Skin of body (tissue), 2 donors: ENCODE data around the gene OBP2A. TPM values are rescaled to one million over a fixed set of nuclear protein-coding genes. Genes with fewer than 3 reads are reported as not detected.

ENCODE experiments used
- DNase-seq: peaks from one replicate; lab custom pipeline; 2025; lab: John Stamatoyannopoulos, UW
- total RNA-seq: library from RNA; depleted of rRNA; stranded (reverse); fragments of >200 nt; gene quantifications from one replicate; pipeline ENCODE4 v1.2.3, GENCODE V29; 2014

The OBP2A gene
- total RNA-seq, 1 donor from 2014 or later: not detected

DNA sequence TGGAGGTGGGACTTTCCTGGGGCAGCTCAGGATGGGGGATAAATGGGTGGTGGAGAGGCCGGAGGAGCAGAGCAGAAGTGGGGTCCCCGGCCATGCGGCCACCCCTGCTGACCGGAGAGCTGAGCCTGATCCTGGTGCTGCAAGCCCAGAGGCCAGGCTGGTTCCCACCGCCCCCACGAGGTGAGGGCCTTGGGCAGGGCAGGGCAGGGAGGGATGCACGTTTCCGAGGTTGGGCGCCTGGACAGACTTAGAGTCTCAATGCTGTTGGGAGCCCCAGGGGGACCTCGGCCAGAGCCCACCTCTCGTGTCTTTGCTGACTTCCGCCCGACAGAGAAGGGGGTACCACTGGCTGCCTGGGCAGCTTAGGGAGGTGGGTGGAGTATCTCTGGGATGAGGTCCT lies 5.5 kb downstream of the OBP2A start:
- no peak for DNase-seq

DNA sequence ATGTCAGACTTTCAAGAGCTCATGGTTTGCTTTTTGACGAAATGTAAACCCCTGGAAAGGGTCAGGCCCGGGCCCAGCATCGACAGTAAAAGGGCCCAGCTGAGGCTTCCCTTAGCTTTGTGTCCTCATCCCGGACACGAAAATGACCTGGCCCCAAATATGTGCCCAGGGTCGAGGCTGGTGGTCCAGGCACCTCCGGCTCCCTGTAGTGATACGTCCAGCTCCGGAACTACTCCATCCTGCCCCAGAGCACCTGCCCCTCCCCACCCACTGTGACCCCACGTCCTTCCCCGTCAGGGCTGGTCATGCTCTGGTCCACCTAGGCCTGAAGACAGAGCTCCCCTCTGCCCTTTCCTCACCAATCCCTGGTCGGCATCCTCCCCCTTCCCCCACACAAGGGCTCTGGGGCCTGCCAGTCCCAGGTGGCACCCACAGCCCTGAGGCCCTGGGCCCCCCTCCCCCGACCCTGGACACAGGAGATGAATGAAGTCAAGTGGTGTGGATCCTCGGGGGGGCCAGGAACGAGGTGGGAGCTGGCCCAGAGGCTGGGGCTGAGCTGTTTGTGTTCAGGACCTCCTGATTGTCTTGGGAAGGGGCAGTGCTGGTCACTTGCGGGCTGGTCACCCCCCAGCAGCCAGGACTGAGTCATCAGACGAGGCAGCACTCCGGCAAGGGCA lies 6.2 kb downstream of the OBP2A start:
- DNase-seq: no peak

DNA sequence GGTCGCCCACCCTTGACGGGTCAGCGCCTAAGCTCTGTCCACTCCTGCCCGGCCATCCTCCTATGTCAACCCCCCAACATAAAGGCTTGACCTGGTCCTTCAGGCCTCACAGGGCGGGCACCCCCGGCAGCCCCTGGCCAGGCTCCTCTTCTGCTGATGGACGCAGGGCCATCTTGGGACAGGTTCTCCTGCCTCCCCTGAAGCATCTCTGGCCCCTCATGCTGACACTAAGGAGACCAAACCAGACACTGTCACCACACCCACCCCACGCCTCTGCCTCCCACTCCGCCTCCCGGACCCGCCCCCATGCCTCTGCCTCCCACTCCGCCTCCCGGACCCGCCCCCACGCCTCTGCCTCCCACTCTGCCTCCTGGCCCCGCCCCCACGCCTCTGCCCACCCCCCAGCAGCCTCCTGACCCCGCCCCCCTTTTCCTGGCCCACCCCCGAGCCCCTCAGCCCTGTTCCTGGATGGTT lies 6.8 kb downstream of the OBP2A start:
- no peak for DNase-seq

DNA sequence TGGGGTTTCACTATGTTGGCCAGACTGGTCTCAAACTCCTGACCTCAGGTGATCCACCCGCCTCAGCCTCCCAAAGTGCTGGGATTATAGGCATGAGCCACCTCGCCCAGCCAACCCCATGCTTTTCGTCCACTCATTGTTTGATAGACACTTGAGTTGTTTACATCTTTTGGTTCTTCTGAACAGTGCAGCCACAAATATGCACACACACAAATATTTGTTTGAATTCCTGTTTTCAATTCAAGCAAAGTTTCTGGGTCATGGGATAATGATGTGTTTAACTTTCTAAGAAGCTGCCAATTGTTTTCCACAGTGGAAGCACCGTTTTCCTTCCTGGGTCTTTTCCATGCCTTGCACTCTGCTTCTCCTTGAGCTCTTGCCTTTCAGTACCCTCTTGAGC lies 8.8 kb downstream of the OBP2A start:
- DNase-seq: no peak

DNA sequence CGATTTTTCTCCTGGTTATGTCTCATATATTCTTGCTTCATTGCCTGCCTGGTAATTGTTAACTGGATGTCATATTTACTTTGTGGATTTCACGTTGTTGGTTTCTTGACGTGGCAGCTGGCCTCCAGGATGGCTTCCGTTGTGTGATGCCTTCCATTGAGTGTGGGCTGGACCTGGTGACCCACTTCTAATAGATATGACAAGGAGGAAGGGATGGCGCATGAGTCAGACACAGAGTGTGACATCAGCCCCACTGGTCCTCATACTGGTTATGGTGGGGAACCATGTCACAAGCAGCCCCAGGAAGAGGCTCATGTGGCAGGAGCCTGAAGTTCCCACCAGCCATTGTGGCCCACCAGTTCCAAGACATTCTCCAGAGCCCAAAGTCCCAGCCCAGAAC lies 9.3 kb downstream of the OBP2A start:
- DNase-seq: no peak

DNA sequence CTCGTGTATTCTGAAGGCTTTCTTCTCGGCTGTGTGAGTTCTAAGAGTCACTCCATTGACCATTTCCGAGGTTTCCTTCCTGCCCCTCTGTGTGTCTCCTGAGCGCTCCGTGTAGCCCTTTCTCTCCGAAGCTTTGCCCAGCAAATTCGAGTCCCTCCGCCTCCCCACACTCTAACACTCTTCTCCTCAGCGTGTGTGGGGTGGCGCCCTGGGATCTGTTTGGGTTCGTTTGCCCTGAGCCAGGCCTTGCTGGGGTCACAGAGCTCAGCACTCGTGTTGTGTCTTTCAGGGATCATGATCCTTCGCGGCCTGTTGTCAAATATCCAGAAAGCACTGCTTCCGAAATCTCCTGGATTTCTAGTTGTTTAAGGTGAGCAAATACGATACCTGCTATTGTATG lies 10.0 kb downstream of the OBP2A start:
- no peak for DNase-seq

DNA sequence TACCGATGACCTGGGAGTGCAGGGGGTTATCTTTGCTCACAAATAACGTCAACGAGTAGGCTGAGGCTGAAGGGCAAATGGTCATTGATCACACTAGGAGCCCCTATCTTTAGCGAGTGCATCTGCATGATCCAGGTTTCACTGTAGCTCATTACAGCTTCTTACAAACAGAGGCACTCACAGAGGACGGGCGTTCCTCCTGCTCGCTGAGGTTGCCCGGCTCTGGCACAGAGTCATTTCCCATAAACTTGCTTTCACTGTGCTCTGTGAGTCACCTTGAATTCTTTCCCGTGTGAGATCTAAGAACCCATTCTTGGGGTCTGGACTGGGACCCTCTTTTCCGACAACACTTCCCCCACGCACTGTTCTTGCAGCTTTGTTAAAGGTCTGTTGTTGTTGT lies 13.7 kb downstream of the OBP2A start:
- DNase-seq: no peak

DNA sequence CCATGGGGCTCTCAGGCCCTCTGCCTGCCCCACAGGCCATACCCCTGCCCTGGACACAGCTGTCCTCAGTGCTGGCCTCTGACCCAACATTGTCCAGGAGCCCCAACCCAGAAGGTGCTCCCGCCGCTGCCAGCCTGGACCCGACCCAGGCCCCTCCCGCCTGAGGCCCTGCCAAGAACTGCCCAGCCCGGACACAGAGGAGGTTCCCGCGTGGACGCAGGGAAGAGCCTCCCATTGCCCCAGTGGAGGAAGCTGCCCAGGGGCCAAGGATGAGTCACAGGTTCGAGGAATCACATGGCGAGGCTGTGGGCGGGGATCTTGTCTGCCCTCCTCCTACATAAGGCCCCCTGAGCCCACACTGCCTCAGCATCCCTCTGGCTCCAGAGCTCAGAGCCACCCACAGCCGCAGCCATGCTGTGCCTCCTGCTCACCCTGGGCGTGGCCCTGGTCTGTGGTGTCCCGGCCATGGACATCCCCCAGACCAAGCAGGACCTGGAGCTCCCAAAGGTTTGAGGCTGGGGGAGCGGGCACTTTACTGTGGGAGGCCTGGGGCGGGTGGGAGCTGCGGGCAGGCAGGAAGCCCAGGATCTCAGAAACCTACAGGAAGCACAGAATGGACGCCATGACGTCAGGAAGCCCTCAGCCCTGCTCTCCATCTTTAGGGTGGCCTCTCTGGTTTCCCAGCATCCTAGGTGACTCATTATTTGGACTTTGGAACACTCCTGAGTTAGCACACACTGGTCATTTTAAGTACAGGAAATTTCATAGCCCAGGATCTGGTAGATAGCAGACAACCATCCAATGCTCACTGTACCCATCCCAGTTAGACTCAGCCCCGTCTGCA lies 15.7 kb downstream of the OBP2A start, which contains the start of gene PAEP:
Gene PAEP (plus strand): TSS at position 366 of the 844 bp plus-strand sequence.
- no peak for DNase-seq

DNA sequence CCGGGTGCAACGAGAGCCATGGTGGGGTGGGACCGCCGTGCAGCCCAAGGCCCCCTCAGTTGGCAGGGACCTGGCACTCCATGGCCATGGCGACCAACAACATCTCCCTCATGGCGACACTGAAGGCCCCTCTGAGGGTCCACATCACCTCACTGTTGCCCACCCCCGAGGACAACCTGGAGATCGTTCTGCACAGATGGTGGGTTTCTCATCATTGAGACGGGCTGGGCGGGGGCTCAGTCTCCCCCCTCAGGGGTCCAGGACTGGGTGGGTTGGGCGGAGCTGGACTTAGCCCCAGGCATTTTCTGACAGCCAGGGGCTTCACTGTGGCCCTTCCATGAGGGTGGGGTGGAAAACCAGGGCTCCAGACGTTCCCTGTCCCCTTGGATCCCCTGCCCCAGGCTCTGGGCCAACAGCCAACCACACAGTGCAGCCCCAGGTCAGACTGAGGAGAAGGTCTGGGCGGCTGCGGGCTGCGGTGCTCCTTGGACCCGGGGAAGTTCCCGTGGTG lies 16.4 kb downstream of the OBP2A start:
- DNase-seq: no peak

DNA sequence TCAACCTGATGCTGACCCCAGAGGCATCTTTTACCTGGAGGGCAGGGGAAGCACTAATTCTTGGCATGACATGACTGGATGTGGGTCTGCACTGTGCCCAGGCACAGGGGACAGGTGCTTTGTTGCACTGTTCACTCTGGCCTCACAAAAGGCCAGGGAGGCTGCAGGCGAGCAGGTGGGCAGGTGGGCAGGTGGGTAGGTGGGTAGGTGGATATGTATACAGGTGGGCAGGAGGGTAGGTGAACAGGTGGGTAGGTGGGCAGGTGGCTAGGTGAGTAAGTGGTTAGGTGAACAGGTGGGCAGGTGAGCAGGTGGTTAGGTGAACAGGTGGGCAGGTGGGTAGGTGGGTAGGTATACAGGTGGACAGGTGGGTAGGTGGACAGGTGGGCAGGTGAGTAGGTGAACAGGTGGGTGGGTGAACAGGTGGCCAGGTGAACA lies 17.1 kb downstream of the OBP2A start:
- no peak for DNase-seq

DNA sequence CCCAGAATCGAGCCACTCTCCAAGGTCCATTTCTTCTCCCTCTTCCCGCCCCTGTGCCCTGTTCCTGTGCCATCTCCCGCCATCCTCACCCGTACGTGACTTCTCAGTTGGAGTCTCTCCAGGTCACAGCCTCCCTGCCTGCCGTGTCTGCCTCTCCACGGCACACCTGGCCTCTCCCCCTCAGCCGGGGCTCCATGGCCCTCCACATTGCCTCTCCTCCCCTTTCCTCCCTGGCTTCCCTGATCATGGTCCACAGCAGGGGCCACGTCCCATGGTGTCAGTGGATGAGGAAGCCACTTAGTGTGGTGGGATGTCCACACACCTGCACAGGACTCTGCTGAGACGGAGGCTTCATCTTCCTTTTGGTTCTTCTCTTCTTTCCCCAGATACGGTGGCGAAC lies 17.9 kb downstream of the OBP2A start:
- DNase-seq: no peak

DNA sequence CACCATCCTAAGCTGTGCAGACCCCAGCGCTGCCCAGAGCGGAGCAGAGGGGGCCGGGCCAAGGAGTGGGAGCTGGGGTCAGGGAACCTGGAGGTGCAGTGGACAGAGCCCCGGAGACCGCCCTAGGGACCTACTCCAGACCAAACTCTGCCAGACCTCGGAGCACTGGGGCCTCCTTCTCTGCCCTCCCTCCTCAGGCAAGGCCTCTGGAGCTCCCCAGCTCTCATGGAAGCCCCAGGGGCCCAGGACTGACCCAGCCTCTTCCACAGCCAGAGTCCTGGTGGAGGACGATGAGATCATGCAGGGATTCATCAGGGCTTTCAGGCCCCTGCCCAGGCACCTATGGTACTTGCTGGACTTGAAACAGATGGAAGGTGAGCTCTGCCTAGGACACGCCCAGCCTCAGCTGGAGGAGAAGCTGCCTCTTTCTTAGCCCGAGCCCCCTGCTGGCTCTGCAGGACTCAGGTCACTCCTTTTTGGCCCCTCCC lies 19.3 kb downstream of the OBP2A start:
- DNase-seq: no peak

DNA sequence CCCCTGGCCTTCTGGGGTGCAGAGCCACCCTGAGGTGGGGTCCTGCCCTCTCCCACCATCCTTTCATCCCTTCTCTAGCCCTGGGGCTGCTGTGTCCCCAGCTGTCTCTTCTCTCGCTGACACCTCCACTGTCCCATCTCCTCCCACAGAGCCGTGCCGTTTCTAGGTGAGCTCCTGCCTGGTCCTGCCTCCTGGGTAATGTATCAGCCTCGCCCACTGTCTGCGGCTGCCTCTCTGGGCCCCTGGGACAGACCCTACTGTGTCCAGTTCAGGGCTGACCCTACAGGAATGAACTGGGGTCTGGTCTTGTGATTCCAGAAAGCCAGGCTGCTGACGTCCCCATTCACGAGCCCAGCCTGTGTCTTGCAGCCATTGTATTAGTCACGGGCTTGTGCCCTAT lies 19.7 kb downstream of the OBP2A start:
- DNase-seq: no peak

DNA sequence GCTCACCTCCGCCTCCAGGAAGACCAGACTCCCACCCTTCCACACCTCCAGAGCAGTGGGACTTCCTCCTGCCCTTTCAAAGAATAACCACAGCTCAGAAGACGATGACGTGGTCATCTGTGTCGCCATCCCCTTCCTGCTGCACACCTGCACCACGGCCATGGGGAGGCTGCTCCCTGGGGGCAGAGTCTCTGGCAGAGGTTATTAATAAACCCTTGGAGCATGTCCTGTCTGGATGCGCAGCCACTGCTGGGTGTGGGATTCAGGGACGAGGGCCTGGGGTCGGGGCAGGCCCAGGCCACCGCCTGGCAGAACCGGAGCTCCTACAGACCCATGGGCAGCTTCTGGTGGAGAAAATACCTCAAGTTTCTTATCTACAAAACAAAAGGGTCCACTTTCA lies 20.6 kb downstream of the OBP2A start:
- no peak for DNase-seq

DNA sequence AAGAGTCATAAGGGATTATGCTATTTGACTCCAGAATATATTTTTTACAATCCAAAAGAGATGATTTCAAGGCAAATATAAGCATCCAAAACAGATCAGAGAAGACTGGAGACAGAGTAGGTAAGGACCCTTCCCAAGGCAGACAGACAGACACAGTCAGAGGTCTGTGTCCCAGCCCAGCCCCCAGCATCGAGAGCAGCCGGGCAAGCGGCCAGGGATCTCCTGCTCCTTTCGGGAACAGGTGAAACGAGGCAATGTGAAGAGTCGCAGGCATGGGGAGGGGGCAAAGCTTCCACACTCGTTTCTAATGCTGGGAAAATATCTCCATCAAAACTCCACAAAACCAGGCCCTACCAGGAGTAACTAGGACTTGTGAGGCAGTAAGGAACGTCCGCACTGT lies 21.4 kb downstream of the OBP2A start:
- no peak for DNase-seq

DNA sequence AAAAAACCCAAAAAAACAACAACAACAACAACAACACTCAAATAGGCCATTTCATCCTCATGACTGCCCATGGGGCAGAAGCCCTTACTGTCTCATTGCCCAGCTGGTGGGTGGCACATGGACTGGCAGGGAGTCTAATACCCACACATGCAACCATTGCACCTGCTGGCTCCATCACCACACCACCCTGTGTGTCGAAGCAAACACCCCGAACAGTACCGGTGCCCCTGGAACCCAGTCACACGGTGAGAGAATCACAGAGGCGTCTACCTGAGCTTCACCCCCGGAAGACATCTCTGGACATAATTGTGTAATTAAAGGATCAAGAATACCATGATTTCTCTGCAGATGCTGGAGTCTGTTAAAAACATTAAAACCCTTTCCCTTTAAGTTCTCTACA lies 22.1 kb downstream of the OBP2A start:
- no peak for DNase-seq

DNA sequence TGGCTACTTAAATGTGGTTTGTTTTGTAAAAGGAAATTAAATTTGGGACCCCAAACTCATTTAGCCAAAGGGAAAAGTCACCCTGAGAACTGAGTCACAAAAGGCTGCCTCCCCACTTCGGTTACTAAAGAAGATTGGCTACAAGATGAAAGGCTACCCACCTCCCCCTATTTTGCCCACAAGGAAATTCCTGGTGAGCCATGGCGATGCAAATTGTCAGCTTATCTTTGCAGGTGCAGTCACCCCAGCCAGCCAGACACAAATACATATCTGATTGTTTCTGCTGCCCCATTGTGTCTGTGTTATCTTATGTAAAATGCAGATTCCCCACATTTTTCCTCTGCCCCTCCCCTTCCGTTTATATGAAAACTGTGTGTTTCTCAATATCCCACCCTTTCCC lies 24.5 kb downstream of the OBP2A start:
- DNase-seq: no peak

DNA sequence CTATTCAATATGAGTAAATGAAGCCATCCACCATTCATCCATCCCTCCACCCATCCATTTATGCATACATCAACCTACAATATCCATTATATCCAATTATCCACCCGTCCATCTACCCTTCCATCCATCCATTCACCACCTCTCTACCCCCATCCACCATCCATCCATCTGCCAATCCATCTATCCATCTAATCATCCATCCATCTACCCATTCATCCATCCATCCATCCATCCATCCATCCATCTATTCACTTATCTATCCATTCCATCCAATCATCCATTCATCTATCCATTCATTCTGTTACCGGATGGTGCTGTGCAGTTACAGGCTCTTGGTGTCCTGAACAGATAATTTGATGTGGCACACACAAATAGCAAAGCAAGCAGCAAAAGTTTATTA lies 26.3 kb downstream of the OBP2A start:
- no peak for DNase-seq

DNA sequence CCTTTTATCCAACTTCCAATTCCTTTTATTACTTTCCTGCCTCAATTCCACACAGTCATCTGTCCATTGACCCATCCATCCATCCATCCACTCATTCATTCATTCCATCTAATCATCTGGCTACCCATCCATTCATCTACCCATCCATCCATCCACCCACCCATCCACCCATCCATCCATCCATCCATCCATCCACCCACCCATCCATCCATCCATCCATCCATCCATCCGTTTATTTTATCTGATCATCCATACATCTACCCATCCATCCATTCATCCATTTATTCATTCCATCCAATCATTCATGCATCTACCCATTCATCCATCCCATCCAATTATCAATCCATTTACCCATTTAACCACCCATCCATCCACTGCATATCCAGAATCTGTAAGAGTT lies 27.2 kb downstream of the OBP2A start:
- no peak for DNase-seq

DNA sequence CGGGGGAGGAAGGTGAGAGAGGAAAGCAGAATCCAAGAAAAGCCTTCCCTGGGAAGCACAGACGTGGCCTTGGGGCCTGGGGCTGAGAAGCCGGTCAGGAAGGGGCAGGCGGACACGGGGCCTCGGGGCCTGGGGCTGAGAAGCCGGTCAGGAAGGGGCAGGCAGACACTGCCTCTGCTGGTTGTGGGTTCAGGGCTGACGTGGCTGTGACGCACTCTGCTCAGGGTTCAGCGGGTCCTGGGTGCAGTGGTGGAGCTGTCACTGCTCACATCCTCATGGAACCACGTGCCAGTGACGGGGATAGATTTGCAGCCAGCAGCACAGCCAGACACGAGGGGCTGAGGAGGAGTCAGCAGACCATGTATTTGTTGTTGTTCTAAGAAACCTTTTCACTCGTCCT lies 28.4 kb downstream of the OBP2A start:
- DNase-seq: no peak

DNA sequence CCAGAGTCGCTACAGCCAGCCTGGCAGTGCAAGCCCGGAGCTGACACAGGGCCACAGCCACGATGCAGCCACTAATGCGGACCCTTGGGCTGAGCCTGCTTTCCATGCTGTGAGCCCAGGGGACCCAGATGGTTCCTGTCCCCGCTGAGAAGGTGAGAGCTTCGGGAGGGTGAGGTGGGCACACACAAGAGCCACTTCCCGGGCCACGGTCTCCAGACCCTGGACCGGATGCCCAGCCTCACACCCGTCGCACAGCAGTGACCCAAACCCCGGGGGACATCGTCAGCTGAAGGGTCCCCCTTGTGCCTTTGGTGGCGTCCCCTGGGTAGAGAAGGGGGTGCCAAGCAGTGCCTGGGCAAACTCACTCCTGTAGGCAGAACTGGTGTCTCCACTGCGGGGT lies 29.0 kb downstream of the OBP2A start:
- no peak for DNase-seq

DNA sequence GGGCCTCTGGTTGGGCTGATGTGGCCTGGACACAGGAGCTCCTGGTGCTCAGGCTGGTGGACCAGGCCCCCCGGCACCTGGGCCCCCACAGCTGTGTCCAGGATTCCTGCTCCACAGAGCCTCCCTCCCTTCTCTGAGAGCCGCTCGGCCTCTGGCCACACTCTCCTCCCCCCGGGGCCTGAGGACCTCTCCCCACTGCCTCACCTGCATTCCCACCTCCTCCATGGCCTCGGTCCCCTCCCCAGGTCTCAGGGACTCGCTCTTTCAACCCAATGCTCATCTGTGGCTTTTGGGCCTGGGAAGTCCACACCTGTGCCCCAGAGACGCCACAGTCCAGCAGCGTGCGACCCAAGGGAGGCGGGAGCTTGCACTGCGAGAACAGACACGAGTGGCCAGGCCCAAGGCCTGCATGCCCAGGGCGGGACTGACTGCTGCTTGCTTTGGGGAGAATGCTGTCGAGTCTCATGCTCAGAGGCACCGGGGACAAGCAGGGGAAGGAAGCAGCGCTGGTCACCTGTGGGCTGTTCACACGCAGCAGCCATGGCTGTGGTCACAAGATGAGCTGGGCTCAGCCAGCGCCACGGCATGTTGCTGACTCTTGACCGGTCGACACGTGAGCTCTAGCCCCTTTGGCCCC lies 30.2 kb downstream of the OBP2A start:
- DNase-seq: no peak
